K562 (cell line): Measurements from ENCODE around the gene PTOV1. TPM values are rescaled to one million over a fixed set of nuclear protein-coding genes. Genes with fewer than 3 reads are reported as not detected.

ENCODE experiments used
- ATAC-seq: fragments of 200-7000 bp; cut with Tn5 transposase; 3 replicates; pipeline ENCODE4 v1.9.1; 2020; ENCODE audit warnings: moderate library complexity
- BruUV-seq: library from RNA; stranded (reverse); fragments of 400-500 nt; replicated peaks from 2 replicates; lab custom pipeline; 2021; lab: Mats Ljungman, UMichigan
- CTCF ChIA-PET: fragments of 300-600 bp; formaldehyde crosslinking; extraction: SDS; loops from one replicate; lab custom pipeline; 2021; ENCODE audit warnings: low intra/inter-chr PET ratio; lab: Yijun Ruan, JAX
- POLR2A ChIA-PET: fragments of 300-600, 350-650 bp; sonication (Branson Sonifier 250); formaldehyde crosslinking; extraction: SDS; loops from one replicate; lab custom pipeline; 2021; ENCODE audit warnings: antibody characterized with exemption, inconsistent platforms; lab: Yijun Ruan, JAX
- DNase-seq, 4 experiments: peaks; one replicate each; pipeline versions ENCODE4 v3.0.0 to v3.0.0-alpha.2; 2011 to 2018; ENCODE audit warnings: low spot score in 3 of 4, mixed read lengths in 3 of 4; ENCODE audit errors: extremely low read depth in 1 of 4
- FAIRE-seq: peaks from 2 replicates; lab custom pipeline; 2011; peaks lifted over from hg19 to GRCh38; lab: Jason Lieb, UNC
- H2AFZ ChIP-seq: 2 replicates; pipeline ENCODE4 v1.6.0; 2011; ENCODE audit warnings: low read depth, low read length, control low read depth, inconsistent platforms
- H3K27ac ChIP-seq: fragments of 200-600 bp; 3 replicates; pipeline ENCODE4 v1.8.0; 2011; ENCODE audit warnings: low read depth, mild to moderate bottlenecking, control low read depth, inconsistent platforms, low read length, moderate library complexity, mixed read lengths; ENCODE audit errors: extremely low read depth
- H3K27me3 ChIP-seq, 2 experiments: fragments of 300-600 bp in 1 of 2; 2 replicates in 1 of 2; 3 replicates in 1 of 2; pipeline versions ENCODE4 v1.6.0 to v1.8.0; 2011; ENCODE audit warnings: inconsistent platforms in 2 of 2, low read length in 2 of 2, mild to moderate bottlenecking in 1 of 2, mixed read lengths in 1 of 2, moderate library complexity in 1 of 2; ENCODE audit not compliant: control insufficient read depth in 2 of 2, insufficient read depth in 2 of 2
- H3K36me3 ChIP-seq: fragments of 300-600 bp; 3 replicates; pipeline ENCODE4 v1.8.0; 2011; ENCODE audit warnings: mild to moderate bottlenecking, low read length, inconsistent platforms; ENCODE audit not compliant: control insufficient read depth, insufficient read depth
- H3K4me1 ChIP-seq, 2 experiments: fragments of 200-600 bp in 1 of 2; replicated peaks in 1 of 2; 2 replicates in 1 of 2; 3 replicates in 1 of 2; pipeline versions ENCODE4 v1.5.1 to v1.8.0; 2011; ENCODE audit warnings: inconsistent platforms in 2 of 2, low read length in 2 of 2, mild to moderate bottlenecking in 1 of 2, mixed read lengths in 1 of 2, moderate library complexity in 1 of 2; ENCODE audit not compliant: control insufficient read depth in 2 of 2, insufficient read depth in 2 of 2
- H3K4me2 ChIP-seq: 2 replicates; pipeline ENCODE4 v1.6.1; 2011; ENCODE audit warnings: low read length, control low read depth, inconsistent platforms, mixed read lengths; ENCODE audit not compliant: insufficient read depth
- H3K4me3 ChIP-seq: fragments of 200-600 bp; sonication (generic), shearing (Covaris generic); 2 replicates; pipeline ENCODE4 v1.5.1; 2016; ENCODE audit warnings: control low read depth, inconsistent platforms
- H3K79me2 ChIP-seq: fragments of 200-600 bp; 3 replicates; pipeline ENCODE4 v1.8.0; 2011; ENCODE audit warnings: low read length, inconsistent platforms; ENCODE audit not compliant: control insufficient read depth, insufficient read depth
- H3K9ac ChIP-seq, 2 experiments: 2 replicates each; pipeline versions ENCODE4 v1.6.0 to v1.6.1; 2011; ENCODE audit warnings: low read depth in 2 of 2, low read length in 2 of 2, control low read depth in 1 of 2, inconsistent platforms in 1 of 2, mild to moderate bottlenecking in 1 of 2, mixed read lengths in 1 of 2; ENCODE audit not compliant: insufficient read depth in 1 of 2
- H3K9me1 ChIP-seq: one replicate; pipeline ENCODE4 v1.6.0; 2011; ENCODE audit warnings: inconsistent platforms, mild to moderate bottlenecking, low read length, moderate library complexity; ENCODE audit not compliant: control insufficient read depth, insufficient read depth
- H3K9me3 ChIP-seq: replicated peaks from 2 replicates; pipeline ENCODE4 v1.5.1; 2011; ENCODE audit warnings: low read depth, low read length, inconsistent platforms; ENCODE audit not compliant: control insufficient read depth, insufficient read depth
- H4K20me1 ChIP-seq: replicated peaks from 2 replicates; pipeline ENCODE4 v1.6.1; 2011; ENCODE audit warnings: low read length, inconsistent platforms, mixed read lengths; ENCODE audit not compliant: control insufficient read depth, insufficient read depth
- CEBPG ChIP-seq, 3 experiments: fragments of 200-800 bp in 1 of 3; sonication (Bioruptor generic) in 1 of 3; sonication (generic) in 1 of 3; formaldehyde crosslinking in 1 of 3; IDR thresholded peaks in 2 of 3; conservative IDR thresholded peaks in 1 of 3; 2 replicates each; pipeline versions ENCODE4 v1.6.1 to v1.8.0; 2016 to 2022; ENCODE audit warnings: missing compliant biosample characterization in 2 of 3, missing genetic modification characterization in 2 of 3, mild to moderate bottlenecking in 1 of 3, missing genetic modification reagents in 1 of 3
- ZNF512 ChIP-seq: IDR thresholded peaks from 2 replicates; pipeline ENCODE4 v1.6.1; 2016; ENCODE audit warnings: missing genetic modification characterization, missing compliant biosample characterization
- WGBS: fragments of 100-300 bp; shearing (Covaris generic); methylation state at CpG from one replicate; pipeline ENCODE4 v1.1.6; 2016; ENCODE audit warnings: low coverage, mixed read lengths; ENCODE audit not compliant: insufficient coverage; ENCODE audit errors: missing lambda C conversion rate; 5-methylcytosine and 5-hydroxymethylcytosine counted together
- in situ Hi-C: fragments of 300-500 bp; cut with MboI; formaldehyde crosslinking; loops from 4 replicates; pipeline ENCODE4 v1.15.0; 2018; ENCODE audit warnings: inconsistent platforms, mixed read lengths
- intact Hi-C: fragments of 100-400 bp; cut with micrococcal nuclease; formaldehyde crosslinking; loops from 2 replicates; pipeline ENCODE4 v1.14.2; 2022
- polyA plus RNA-seq, 8 experiments: library from polyadenylated mRNA; depleted of rRNA in 4 of 8; stranded (reverse) in 5 of 8; unstranded in 3 of 8; fragments of >200 nt; fragmentation: Nextera tagmentation in 2 of 8; fragmentation: Illumina TruSeq in 1 of 8; extraction: Ambion mirVana in 2 of 8; extraction: Trizol in 1 of 8; gene quantifications; 2 replicates each; pipeline versions ENCODE4 v1.2.1 to v1.2.3, GENCODE V29; 2011 to 2014; ENCODE audit warnings: inconsistent platforms in 1 of 8, missing spikeins in 1 of 8
- total RNA-seq, 7 experiments: library from RNA; depleted of rRNA in 6 of 7; stranded (reverse); fragments of >200 nt in 6 of 7; fragmentation: Illumina TruSeq in 2 of 7; extraction: Trizol in 2 of 7; gene quantifications; 2 replicates each; pipeline versions ENCODE4 v1.2.1 to v1.2.3, GENCODE V29; 2011 to 2021; ENCODE audit warnings: low replicate concordance in 1 of 7

PTOV1 gene
- total and polyA plus RNA-seq, 9 of the 15 experiments (the other 6 are each of a cell fraction or from before 2014, with no cell fraction given) = 4.9 to 169 (median 43.5) TPM

- no peaks in the 10 kb centered on the region for H4K20me1 ChIP-seq
- ATAC-seq (no peak), FAIRE-seq (no peak), DNase-seq (no peak)
- TF ChIP-seq ZNF512 (tag) (no peak), CEBPG (CRISPR knock-in tag; IDR thresholded peaks at IDR 0.05) (peak; percentile 32; the same call in 1 of the 2 replicates), CEBPG (tag; conservative IDR thresholded peaks at IDR 0.05 in 1 of 2, IDR thresholded peaks at IDR 0.05 in 1 of 2) (no peak)
- ChIA-PET CTCF (no interaction called here), POLR2A (interaction anchor here (0.6 to 1.3 kb wide), 3 partner anchors 9 to 86 kb away, joined by 3 to 5 read pairs (median 4); no protein-coding TSS in a partner anchor)
- no peak overlapping the region for H3K27ac ChIP-seq
- peak overlapping the region in 1 of 2 experiments; percentile 70; a peak in 2 of 4 replicates for H3K9ac ChIP-seq
- H3K36me3 ChIP-seq = peaks cover 15% of the 10 kb centered on the region; the same call in 2 of the 3 replicates
- H3K9me3 ChIP-seq = 0 out of 2 replicates have a peak, but pooled peaks cover 6% of the 10 kb centered on the region
- H2AFZ ChIP-seq = no peak overlapping the region
- H3K4me3 ChIP-seq = no peak overlapping the region
- H3K4me1 ChIP-seq = peaks cover 20 to 23% of the 10 kb centered on the region in 2 experiments
- intact Hi-C loops (loop anchor here (2.0 kb wide), 1 partner anchor 26 kb away; the partner anchor contains the start of gene MED25), in situ Hi-C loops (no loop called here)
- peaks cover 3% of the 10 kb centered on the region for H3K9me1 ChIP-seq
- WGBS = 74% methylated on average over 18 of the region's 18 CpGs
- no peak overlapping the region for H3K4me2 ChIP-seq
- H3K27me3 ChIP-seq = no peaks in the 10 kb centered on the region
- H3K79me2 ChIP-seq = peaks cover 8% of the 10 kb centered on the region; the same call in 2 of the 3 replicates
- BruUV-seq = no TSS peak
Measured at GRCh38 chr19:49844138-49845095, 6.5 kb upstream of the PTOV1 start.
